ENCODE results near the gene FGF6.

The FGF6 gene

DNA sequence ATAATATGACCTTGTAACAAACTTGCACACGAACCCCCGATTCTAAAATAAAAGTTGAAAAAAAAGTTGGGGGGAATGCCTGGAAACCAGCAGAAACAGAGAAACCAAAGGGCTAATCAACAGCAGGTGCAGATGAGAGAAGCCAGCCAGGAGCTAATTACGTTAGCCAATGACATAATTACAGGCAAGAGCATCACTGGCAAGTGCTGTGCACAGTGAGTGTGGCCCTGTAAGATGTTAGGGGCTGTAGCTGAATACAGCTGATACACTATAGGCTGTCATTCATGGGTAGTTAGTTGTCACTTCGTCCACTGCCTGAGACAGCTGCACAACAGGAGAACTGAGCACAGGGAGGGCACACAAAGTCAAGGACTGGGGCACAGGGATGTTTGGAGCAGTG, 58.8 kb downstream of the FGF6 start:
- no peaks in the 10 kb centered on the region for H3K9me2 ChIP-seq (replicated peaks; ENCODE audit: insufficient read depth, low read length)
- DNase-seq, result no peak
- H3K79me2 ChIP-seq (ENCODE audit: low read length), result no peaks in the 10 kb centered on the region
- H3K36me3 ChIP-seq (replicated peaks; ENCODE audit: insufficient read depth, low read length), result no peaks in the 10 kb centered on the region
- no peak overlapping the region for H3K9ac ChIP-seq (ENCODE audit: low read length)
- no peaks in the 10 kb centered on the region for H4K20me1 ChIP-seq (ENCODE audit: insufficient read depth, low read length)
- no peaks in the 10 kb centered on the region for H3K4me1 ChIP-seq (ENCODE audit: low read length)
- no peak overlapping the region for H3K4me2 ChIP-seq (ENCODE audit: low read depth, low read length)
- no peak for TF ChIP-seq EZH2phosphoT487 (IDR thresholded peaks at IDR 0.05; ENCODE audit: low read length)
- no peak for TF ChIP-seq EZH2 (optimal IDR thresholded peaks at IDR 0.05; ENCODE audit: low read depth, low read length)
- TF ChIP-seq, protein P1, sequence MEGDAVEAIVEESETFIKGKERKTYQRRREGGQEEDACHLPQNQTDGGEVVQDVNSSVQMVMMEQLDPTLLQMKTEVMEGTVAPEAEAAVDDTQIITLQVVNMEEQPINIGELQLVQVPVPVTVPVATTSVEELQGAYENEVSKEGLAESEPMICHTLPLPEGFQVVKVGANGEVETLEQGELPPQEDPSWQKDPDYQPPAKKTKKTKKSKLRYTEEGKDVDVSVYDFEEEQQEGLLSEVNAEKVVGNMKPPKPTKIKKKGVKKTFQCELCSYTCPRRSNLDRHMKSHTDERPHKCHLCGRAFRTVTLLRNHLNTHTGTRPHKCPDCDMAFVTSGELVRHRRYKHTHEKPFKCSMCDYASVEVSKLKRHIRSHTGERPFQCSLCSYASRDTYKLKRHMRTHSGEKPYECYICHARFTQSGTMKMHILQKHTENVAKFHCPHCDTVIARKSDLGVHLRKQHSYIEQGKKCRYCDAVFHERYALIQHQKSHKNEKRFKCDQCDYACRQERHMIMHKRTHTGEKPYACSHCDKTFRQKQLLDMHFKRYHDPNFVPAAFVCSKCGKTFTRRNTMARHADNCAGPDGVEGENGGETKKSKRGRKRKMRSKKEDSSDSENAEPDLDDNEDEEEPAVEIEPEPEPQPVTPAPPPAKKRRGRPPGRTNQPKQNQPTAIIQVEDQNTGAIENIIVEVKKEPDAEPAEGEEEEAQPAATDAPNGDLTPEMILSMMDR (IDR thresholded peaks at IDR 0.05; ENCODE audit: low read length), result no peak
- no peaks in the 10 kb centered on the region for H3F3A ChIP-seq (ENCODE audit: insufficient read depth, low read length)
- no peak overlapping the region for H2AFZ ChIP-seq (ENCODE audit: low read length)
- H3K27ac ChIP-seq (ENCODE audit: low read length), result no peak overlapping the region
- no peak overlapping the region for H3K4me3 ChIP-seq (ENCODE audit: low read length)
- H3K9me3 ChIP-seq (replicated peaks; ENCODE audit: insufficient read depth, low read length), result no peaks in the 10 kb centered on the region
- no peaks in the 10 kb centered on the region for H3K27me3 ChIP-seq (replicated peaks; ENCODE audit: insufficient read depth, low read length)

Measured in MM.1S (cell line).